H9 (cell line): ENCODE measurements around the gene C16orf89. TPM values are rescaled to one million over a fixed set of nuclear protein-coding genes. Genes with fewer than 3 reads are reported as not detected.

Source experiments
- DNase-seq: peaks from one replicate; pipeline ENCODE4 v3.0.0-alpha.2; 2017
- H2AFZ ChIP-seq: one replicate; pipeline ENCODE4 v1.6.1; 2013; ENCODE audit warnings: mild to moderate bottlenecking, low read length, control low read depth, moderate library complexity
- H2AK5ac ChIP-seq: 2 replicates; pipeline ENCODE4 v1.6.1; 2013; ENCODE audit warnings: low read length, control low read depth, mixed read lengths; ENCODE audit not compliant: insufficient read length
- H2BK120ac ChIP-seq: one replicate; pipeline ENCODE4 v1.6.1; 2013; ENCODE audit warnings: low read depth, mild to moderate bottlenecking, low read length, control low read depth, inconsistent platforms; ENCODE audit not compliant: poor library complexity, severe bottlenecking
- H2BK12ac ChIP-seq: 2 replicates; pipeline ENCODE4 v1.6.1; 2013; ENCODE audit warnings: low read length, control low read depth, mixed read lengths, low read depth; ENCODE audit not compliant: insufficient read length
- H2BK15ac ChIP-seq: 2 replicates; pipeline ENCODE4 v1.6.1; 2013; ENCODE audit warnings: low read depth, low read length, control low read depth
- H2BK20ac ChIP-seq: one replicate; pipeline ENCODE4 v1.6.1; 2013; ENCODE audit warnings: low read depth, mild to moderate bottlenecking, low read length, control low read depth, inconsistent platforms; ENCODE audit not compliant: poor library complexity, severe bottlenecking
- H2BK5ac ChIP-seq: 2 replicates; pipeline ENCODE4 v1.6.1; 2013; ENCODE audit warnings: low read length, control low read depth, mixed read lengths; ENCODE audit not compliant: insufficient read length
- H3K14ac ChIP-seq: 2 replicates; pipeline ENCODE4 v1.6.1; 2013; ENCODE audit warnings: low read length, control low read depth; ENCODE audit not compliant: insufficient read depth
- H3K18ac ChIP-seq: 2 replicates; pipeline ENCODE4 v1.6.1; 2013; ENCODE audit warnings: low read depth, mild to moderate bottlenecking, mixed read lengths, low read length, control low read depth; ENCODE audit not compliant: insufficient read length
- H3K23ac ChIP-seq: 2 replicates; pipeline ENCODE4 v1.6.1; 2013; ENCODE audit warnings: low read length, control low read depth, mixed read lengths, low read depth; ENCODE audit not compliant: insufficient read length
- H3K23me2 ChIP-seq: 2 replicates; pipeline ENCODE4 v1.6.1; 2013; ENCODE audit warnings: low read depth, mild to moderate bottlenecking, mixed read lengths, low read length, control low read depth; ENCODE audit not compliant: insufficient read length, poor library complexity, severe bottlenecking
- H3K27ac ChIP-seq: 2 replicates; pipeline ENCODE4 v1.5.1; 2013; ENCODE audit warnings: low read length, control low read depth, mixed read lengths, low read depth; ENCODE audit not compliant: insufficient read length
- H3K27me3 ChIP-seq: 2 replicates; pipeline ENCODE4 v1.6.1; 2013; ENCODE audit warnings: low read length, control low read depth, inconsistent platforms; ENCODE audit not compliant: insufficient read depth
- H3K4ac ChIP-seq: 2 replicates; pipeline ENCODE4 v1.6.1; 2013; ENCODE audit warnings: low read depth, mild to moderate bottlenecking, control low read depth, inconsistent platforms, low read length, moderate library complexity
- H3K4me1 ChIP-seq: 2 replicates; pipeline ENCODE4 v1.6.1; 2013; ENCODE audit warnings: low read length, control low read depth, inconsistent platforms; ENCODE audit not compliant: insufficient read depth
- H3K4me2 ChIP-seq: 2 replicates; pipeline ENCODE4 v1.6.1; 2013; ENCODE audit warnings: low read length, control low read depth, mixed read lengths; ENCODE audit not compliant: insufficient read length, insufficient read depth
- H3K56ac ChIP-seq: 2 replicates; pipeline ENCODE4 v1.6.1; 2013; ENCODE audit warnings: low read depth, mild to moderate bottlenecking, mixed read lengths, low read length, control low read depth; ENCODE audit not compliant: insufficient read length
- H3K79me1 ChIP-seq: 2 replicates; pipeline ENCODE4 v1.6.1; 2013; ENCODE audit warnings: low read depth, mild to moderate bottlenecking, moderate library complexity, low read length, control low read depth, inconsistent platforms; ENCODE audit not compliant: insufficient read depth, poor library complexity, severe bottlenecking
- H3K79me2 ChIP-seq: 2 replicates; pipeline ENCODE4 v1.6.1; 2013; ENCODE audit warnings: low read length, control low read depth, inconsistent platforms; ENCODE audit not compliant: insufficient read depth
- H3K9ac ChIP-seq: 2 replicates; pipeline ENCODE4 v1.6.1; 2013; ENCODE audit warnings: low read length, control low read depth, mixed read lengths; ENCODE audit not compliant: insufficient read length; ENCODE audit errors: extremely low read depth
- H3K9me3 ChIP-seq: one replicate; pipeline ENCODE4 v1.6.1; 2013; ENCODE audit warnings: low read depth, low read length, inconsistent platforms; ENCODE audit not compliant: control insufficient read depth
- H3T11ph ChIP-seq: one replicate; pipeline ENCODE4 v1.6.1; 2013; ENCODE audit warnings: mild to moderate bottlenecking, low read length, control low read depth, inconsistent platforms
- H4K20me1 ChIP-seq: one replicate; pipeline ENCODE4 v1.6.1; 2013; ENCODE audit not compliant: control insufficient read depth, insufficient read length, insufficient read depth
- H4K5ac ChIP-seq: 2 replicates; pipeline ENCODE4 v1.6.1; 2013; ENCODE audit warnings: low read depth, mild to moderate bottlenecking, mixed read lengths, low read length, control low read depth; ENCODE audit not compliant: insufficient read length
- H4K8ac ChIP-seq: replicated peaks from 2 replicates; pipeline ENCODE4 v1.6.1; 2013; ENCODE audit warnings: low read length, control low read depth, mixed read lengths, low read depth; ENCODE audit not compliant: insufficient read length
- H4K91ac ChIP-seq: 2 replicates; pipeline ENCODE4 v1.6.1; 2013; ENCODE audit warnings: low read depth, mild to moderate bottlenecking, moderate library complexity, mixed read lengths, low read length, control low read depth; ENCODE audit not compliant: insufficient read length
- H3K27ac Mint-ChIP-seq, 3 experiments: 2 replicates in 2 of 3; 3 replicates in 1 of 3; pipeline ENCODE4 v1.8.0; 2020 to 2021; ENCODE audit warnings: mixed read lengths in 3 of 3, mild to moderate bottlenecking in 1 of 3, moderate library complexity in 1 of 3
- H3K27me3 Mint-ChIP-seq: 2 replicates; pipeline ENCODE4 v1.8.0; 2021; ENCODE audit warnings: low read depth, mild to moderate bottlenecking, moderate library complexity, mixed read lengths
- H3K36me3 Mint-ChIP-seq, 3 experiments: 2 replicates in 2 of 3; 3 replicates in 1 of 3; pipeline ENCODE4 v1.8.0; 2020 to 2021; ENCODE audit warnings: low read depth in 3 of 3, mixed read lengths in 3 of 3; ENCODE audit not compliant: insufficient read depth in 1 of 3
- H3K4me1 Mint-ChIP-seq, 2 experiments: 2 replicates each; pipeline ENCODE4 v1.8.0; 2020; ENCODE audit warnings: mixed read lengths in 2 of 2
- H3K4me3 Mint-ChIP-seq, 2 experiments: 2 replicates in 1 of 2; 3 replicates in 1 of 2; pipeline ENCODE4 v1.8.0; 2020 to 2021; ENCODE audit warnings: mild to moderate bottlenecking in 2 of 2, mixed read lengths in 2 of 2, moderate library complexity in 1 of 2
- H3K9me3 Mint-ChIP-seq, 2 experiments: 2 replicates in 1 of 2; 3 replicates in 1 of 2; pipeline ENCODE4 v1.8.0; 2020; ENCODE audit warnings: mild to moderate bottlenecking in 2 of 2, mixed read lengths in 2 of 2, moderate library complexity in 1 of 2
- CTCF ChIP-seq: fragments of 200-600 bp; sonication (generic); conservative IDR thresholded peaks from 3 replicates; pipeline ENCODE4 v1.8.0; 2021; ENCODE audit warnings: antibody characterized with exemption, mild to moderate bottlenecking
- WGBS: extraction: QIAGEN DNeasy Blood & Tissue Kit; methylation state at CpG from one replicate; pipeline ENCODE4 v1.1.7; 2013; ENCODE audit warnings: missing lambda C conversion rate, low lambda C conversion rate, mixed read lengths; ENCODE audit not compliant: insufficient read length; ENCODE audit errors: extremely low coverage; 5-methylcytosine and 5-hydroxymethylcytosine counted together
- total RNA-seq: library from RNA; stranded (reverse); gene quantifications from 2 replicates; pipeline ENCODE4 v1.2.1, GENCODE V29; 2021

Gene C16orf89
- total RNA-seq, 1 experiment from 2014 or later, result 2.5 TPM

GRCh38 chr16:5008311-5008731, 57.4 kb downstream of the C16orf89 start:
- no peaks in the 10 kb centered on the region for H3K79me1 ChIP-seq
- WGBS, result no CpG with 5 or more reads among the region's 18 CpGs
- H3K27ac ChIP-seq, result no peak overlapping the region
- H2AK5ac ChIP-seq, result no peak overlapping the region
- H3K4ac ChIP-seq, result no peak overlapping the region
- H3K4me1 ChIP-seq, result no peaks in the 10 kb centered on the region
- no peak overlapping the region for H2BK120ac ChIP-seq
- H3K36me3 Mint-ChIP-seq, result peaks cover 0 to 8% (median 2%) of the 10 kb centered on the region in 3 experiments; a peak in 3 of 7 replicates
- H2BK5ac ChIP-seq, result no peak overlapping the region
- H2BK15ac ChIP-seq, result no peak overlapping the region
- peaks cover 2 to 4% of the 10 kb centered on the region in 2 experiments; a peak in 3 of 5 replicates for H3K9me3 Mint-ChIP-seq
- no peaks in the 10 kb centered on the region for H3K79me2 ChIP-seq
- no peak overlapping the region for H3K23ac ChIP-seq
- no peak overlapping the region for H3K9ac ChIP-seq
- no peak overlapping the region for H3K27ac Mint-ChIP-seq
- H3K4me2 ChIP-seq, result no peak overlapping the region
- H3K27me3 ChIP-seq, result no peaks in the 10 kb centered on the region
- no peak overlapping the region for H2BK12ac ChIP-seq
- H3K9me3 ChIP-seq, result no peaks in the 10 kb centered on the region
- no peak overlapping the region for H3K18ac ChIP-seq
- no peak overlapping the region for H3K56ac ChIP-seq
- H2AFZ ChIP-seq, result no peak overlapping the region
- H4K91ac ChIP-seq, result no peak overlapping the region
- TF ChIP-seq CTCF, result no peak
- no peaks in the 10 kb centered on the region for H4K20me1 ChIP-seq
- H3K4me3 Mint-ChIP-seq, result no peak overlapping the region
- H4K8ac ChIP-seq, result no peak overlapping the region
- no peaks in the 10 kb centered on the region for H3K23me2 ChIP-seq
- H4K5ac ChIP-seq, result no peak overlapping the region
- H3K27me3 Mint-ChIP-seq, result peaks cover 2% of the 10 kb centered on the region; the same call in 1 of the 2 replicates
- no peak overlapping the region for H2BK20ac ChIP-seq
- no peak for DNase-seq
- peaks cover 15 to 20% of the 10 kb centered on the region in 2 experiments for H3K4me1 Mint-ChIP-seq
- no peak overlapping the region for H3T11ph ChIP-seq
- H3K14ac ChIP-seq, result no peak overlapping the region; the same call in 1 of the 2 replicates
